ENCODE measurements around the gene CDC42. TPM values are rescaled to one million over a fixed set of nuclear protein-coding genes. Genes with fewer than 3 reads are reported as not detected.
"Not testable (repeated sequence)": the region's sequence is repeated elsewhere in the genome, so short reads cannot be mapped to it uniquely, and the experiment has no call there.

The CDC42 gene
- total and polyA plus RNA-seq, 2 donors (not counting 1 experiment from before 2014, with no cell fraction given), result 325 to 446 TPM

DNA sequence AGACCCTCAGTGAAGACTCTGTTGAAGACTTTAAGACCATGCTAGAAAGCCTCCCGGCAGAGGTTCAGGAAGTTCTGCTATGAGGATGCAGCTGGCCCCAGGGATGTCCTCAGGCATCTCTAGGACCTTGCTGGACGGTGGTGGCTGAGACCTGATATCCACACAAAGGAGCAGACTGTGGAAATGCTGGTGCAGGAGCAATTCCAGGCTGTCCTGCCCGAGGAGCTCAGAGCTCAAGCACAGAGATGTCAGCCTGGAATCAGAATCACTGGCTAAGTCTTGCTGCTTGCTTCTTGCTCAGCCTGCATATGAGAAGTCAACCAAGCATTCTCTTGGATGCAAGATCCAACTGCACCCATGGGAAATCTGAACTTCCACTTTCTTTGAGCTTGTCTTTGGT lies 22.0 kb upstream of the CDC42 start:
- Histone ChIP-seq H3K4me1 (ENCODE audit: control insufficient read depth, extremely low read depth, insufficient read depth, low read length) (peaks cover 3% of the 10 kb centered on the region), H3K9ac (ENCODE audit: insufficient read depth, low read length) (no peak overlapping the region), H3K27ac (ENCODE audit: insufficient read depth, low read length) (no peak overlapping the region), H3K9me3 (ENCODE audit: control insufficient read depth, insufficient read depth, low read depth, low read length) (no peaks in the 10 kb centered on the region), H2AFZ (ENCODE audit: low read length) (no peak overlapping the region), H3K79me2 (ENCODE audit: control insufficient read depth, insufficient read depth, low read length) (peaks cover 4% of the 10 kb centered on the region), H3K27me3 (ENCODE audit: control insufficient read depth, insufficient read depth, low read length) (no peaks in the 10 kb centered on the region), H3K4me2 (ENCODE audit: extremely low read depth, insufficient read depth, low read length) (no peak overlapping the region), H3K4me3 (replicated peaks in 1 of 4; ENCODE audit: control extremely low read depth in 1 of 4, insufficient read depth in 1 of 4, low read depth in 3 of 4, low read length in 4 of 4) (no peak overlapping the region), H3K36me3 (ENCODE audit: control insufficient read depth, insufficient read depth, low read length) (peaks cover 2% of the 10 kb centered on the region), H4K20me1 (ENCODE audit: control insufficient read depth, extremely low read depth, insufficient read depth, low read length) (no peaks in the 10 kb centered on the region)
- DNase-seq (ENCODE audit: low read depth in 2 of 2), result no peak
- TF ChIP-seq EZH2 (IDR thresholded peaks at IDR 0.05; ENCODE audit: low read length, missing control alignments), result no peak
- TF ChIP-seq, protein P1, sequence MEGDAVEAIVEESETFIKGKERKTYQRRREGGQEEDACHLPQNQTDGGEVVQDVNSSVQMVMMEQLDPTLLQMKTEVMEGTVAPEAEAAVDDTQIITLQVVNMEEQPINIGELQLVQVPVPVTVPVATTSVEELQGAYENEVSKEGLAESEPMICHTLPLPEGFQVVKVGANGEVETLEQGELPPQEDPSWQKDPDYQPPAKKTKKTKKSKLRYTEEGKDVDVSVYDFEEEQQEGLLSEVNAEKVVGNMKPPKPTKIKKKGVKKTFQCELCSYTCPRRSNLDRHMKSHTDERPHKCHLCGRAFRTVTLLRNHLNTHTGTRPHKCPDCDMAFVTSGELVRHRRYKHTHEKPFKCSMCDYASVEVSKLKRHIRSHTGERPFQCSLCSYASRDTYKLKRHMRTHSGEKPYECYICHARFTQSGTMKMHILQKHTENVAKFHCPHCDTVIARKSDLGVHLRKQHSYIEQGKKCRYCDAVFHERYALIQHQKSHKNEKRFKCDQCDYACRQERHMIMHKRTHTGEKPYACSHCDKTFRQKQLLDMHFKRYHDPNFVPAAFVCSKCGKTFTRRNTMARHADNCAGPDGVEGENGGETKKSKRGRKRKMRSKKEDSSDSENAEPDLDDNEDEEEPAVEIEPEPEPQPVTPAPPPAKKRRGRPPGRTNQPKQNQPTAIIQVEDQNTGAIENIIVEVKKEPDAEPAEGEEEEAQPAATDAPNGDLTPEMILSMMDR (conservative IDR thresholded peaks at IDR 0.05 in 1 of 2, IDR thresholded peaks at IDR 0.05 in 1 of 2; ENCODE audit: low read depth in 1 of 2, low read length in 2 of 2), result no peak

DNA sequence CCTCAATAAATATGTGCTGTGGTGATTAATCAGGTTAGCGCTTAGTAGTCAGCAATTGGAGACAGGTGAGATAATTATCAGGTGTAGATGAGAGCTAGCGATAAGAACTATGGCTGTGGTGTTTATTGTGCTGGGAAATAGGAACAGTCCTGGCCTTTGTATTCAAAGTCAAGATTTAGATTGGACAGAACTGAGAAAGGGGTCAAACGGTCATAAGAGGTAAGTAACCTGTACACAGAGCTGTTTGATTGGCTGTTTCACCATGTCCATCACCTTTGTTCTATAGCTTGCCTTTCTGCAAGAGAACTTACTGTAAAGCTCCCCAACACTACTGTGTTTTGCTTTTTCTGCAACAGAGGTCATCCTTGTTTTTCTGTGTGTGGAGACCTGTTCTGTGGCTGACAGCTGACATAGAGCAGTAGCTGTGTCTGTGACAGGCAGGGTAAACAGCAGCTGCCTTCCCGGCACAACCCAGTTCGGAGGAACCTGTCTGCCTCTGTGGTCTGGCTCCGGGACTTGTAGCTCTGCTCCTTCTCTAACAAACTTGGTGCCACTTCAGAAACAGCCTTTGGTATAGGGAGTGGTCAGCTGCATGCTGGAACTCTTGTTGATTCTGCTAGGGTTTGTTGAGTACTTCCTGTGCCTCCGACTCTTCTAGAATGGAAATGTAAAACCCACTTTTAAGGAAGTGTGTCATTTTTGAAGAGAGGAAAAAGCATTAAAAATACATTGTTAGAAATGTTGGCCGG lies 21.1 kb upstream of the CDC42 start:
- Histone ChIP-seq H3K79me2 (ENCODE audit: control insufficient read depth, insufficient read depth, low read length) (peaks cover 2% of the 10 kb centered on the region), H2AFZ (ENCODE audit: low read length) (no peak overlapping the region), H3K9me3 (ENCODE audit: control insufficient read depth, insufficient read depth, low read depth, low read length) (no peaks in the 10 kb centered on the region), H3K27me3 (ENCODE audit: control insufficient read depth, insufficient read depth, low read length) (no peaks in the 10 kb centered on the region), H3K4me2 (ENCODE audit: extremely low read depth, insufficient read depth, low read length) (no peak overlapping the region), H3K4me1 (ENCODE audit: control insufficient read depth, extremely low read depth, insufficient read depth, low read length) (peaks cover 1% of the 10 kb centered on the region), H3K27ac (ENCODE audit: insufficient read depth, low read length) (no peak overlapping the region), H3K36me3 (ENCODE audit: control insufficient read depth, insufficient read depth, low read length) (peaks cover 2% of the 10 kb centered on the region), H3K4me3 (replicated peaks in 1 of 4; ENCODE audit: control extremely low read depth in 1 of 4, insufficient read depth in 1 of 4, low read depth in 3 of 4, low read length in 4 of 4) (no peak overlapping the region), H3K9ac (ENCODE audit: insufficient read depth, low read length) (no peak overlapping the region), H4K20me1 (ENCODE audit: control insufficient read depth, extremely low read depth, insufficient read depth, low read length) (no peaks in the 10 kb centered on the region)
- no peak for DNase-seq (ENCODE audit: low read depth in 2 of 2)
- TF ChIP-seq, protein P1 (conservative IDR thresholded peaks at IDR 0.05 in 1 of 2, IDR thresholded peaks at IDR 0.05 in 1 of 2; ENCODE audit: low read depth in 1 of 2, low read length in 2 of 2), result no peak
- no peak for TF ChIP-seq EZH2 (IDR thresholded peaks at IDR 0.05; ENCODE audit: low read length, missing control alignments)

DNA sequence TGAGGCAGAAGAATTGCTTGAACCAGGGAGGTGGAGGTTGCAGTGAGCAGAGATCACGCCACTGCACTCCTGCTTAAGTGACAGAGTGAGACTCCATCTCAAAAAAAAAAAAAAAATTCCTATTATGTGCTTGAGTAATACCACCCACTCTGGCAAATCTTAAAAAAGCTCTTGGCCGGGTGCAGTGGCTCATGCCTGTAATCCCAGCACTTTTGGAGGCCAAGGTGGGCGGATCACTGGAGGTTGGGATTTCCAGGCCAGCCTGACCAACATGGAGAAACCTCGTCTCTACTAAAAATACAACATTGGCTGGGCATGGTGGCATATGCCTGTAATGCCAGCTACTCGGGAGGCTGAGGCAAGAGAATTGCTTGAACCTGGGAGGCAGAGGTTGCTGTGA lies 17.7 kb upstream of the CDC42 start:
- H2AFZ ChIP-seq (ENCODE audit: low read length); H3K79me2 ChIP-seq (ENCODE audit: control insufficient read depth, insufficient read depth, low read length); H3K27me3 ChIP-seq (ENCODE audit: control insufficient read depth, insufficient read depth, low read length); H4K20me1 ChIP-seq (ENCODE audit: control insufficient read depth, extremely low read depth, insufficient read depth, low read length); H3K9me3 ChIP-seq (ENCODE audit: control insufficient read depth, insufficient read depth, low read depth, low read length); H3K4me3 ChIP-seq (replicated peaks in 1 of 4; ENCODE audit: control extremely low read depth in 1 of 4, insufficient read depth in 1 of 4, low read depth in 3 of 4, low read length in 4 of 4); H3K27ac ChIP-seq (ENCODE audit: insufficient read depth, low read length); H3K4me1 ChIP-seq (ENCODE audit: control insufficient read depth, extremely low read depth, insufficient read depth, low read length); H3K4me2 ChIP-seq (ENCODE audit: extremely low read depth, insufficient read depth, low read length); DNase-seq (ENCODE audit: low read depth in 2 of 2); H3K9ac ChIP-seq (ENCODE audit: insufficient read depth, low read length); H3K36me3 ChIP-seq (ENCODE audit: control insufficient read depth, insufficient read depth, low read length): not testable (repeated sequence)
